NCI-H128 (cell line): Measurements from ENCODE around the gene ZP4.
"Not testable (repeated sequence)": the region's sequence is repeated elsewhere in the genome, so short reads cannot be mapped to it uniquely, and the experiment has no call there.

Experiments used
- DNase-seq: peaks from one replicate; lab custom pipeline; 2025; ENCODE audit not compliant: unreplicated experiment; lab: John Stamatoyannopoulos, UW

ZP4 gene

DNA sequence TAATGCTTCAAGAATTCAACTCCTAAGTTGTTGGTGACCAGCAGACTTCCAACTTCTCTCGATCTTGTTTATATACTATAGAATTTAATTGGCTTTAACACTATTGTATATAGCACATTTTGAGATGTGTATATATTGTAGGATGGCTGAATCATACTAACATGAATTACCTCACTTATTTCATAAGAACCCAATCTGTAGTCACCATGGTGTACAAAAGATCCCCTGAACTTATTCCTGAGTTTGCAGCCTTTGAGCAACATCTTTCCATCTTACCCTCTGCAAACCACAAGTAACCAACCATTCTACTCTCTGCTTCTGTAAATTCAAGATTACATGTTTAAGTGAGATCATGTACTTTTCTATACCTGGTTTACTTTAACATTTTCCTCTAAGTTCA is 12.3 kb downstream of the ZP4 start:
- no peak for DNase-seq

GRCh38 chr1:237877631-237878030 is 13.1 kb downstream of the ZP4 start:
- DNase-seq, result no peak

DNA sequence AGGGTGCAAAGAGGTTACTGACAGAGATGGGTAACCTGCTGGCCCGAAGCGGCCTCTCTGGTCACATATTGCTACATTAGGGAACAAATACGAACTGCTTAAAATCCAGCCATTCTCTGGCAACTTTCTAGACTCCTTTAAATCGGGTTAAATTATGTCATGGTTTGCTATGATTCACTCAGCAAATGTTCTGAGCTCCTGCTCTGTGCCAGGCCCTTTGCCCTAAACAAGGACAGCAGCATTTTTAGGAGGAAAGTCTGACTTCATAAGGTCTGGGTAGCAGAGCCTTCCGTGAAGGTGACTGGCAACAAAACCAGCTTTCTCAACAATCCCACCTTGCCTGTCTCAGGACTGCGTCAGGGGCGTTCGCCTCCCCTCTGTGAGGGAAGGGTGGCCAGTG is 15.4 kb downstream of the ZP4 start:
- DNase-seq, result no peak

DNA sequence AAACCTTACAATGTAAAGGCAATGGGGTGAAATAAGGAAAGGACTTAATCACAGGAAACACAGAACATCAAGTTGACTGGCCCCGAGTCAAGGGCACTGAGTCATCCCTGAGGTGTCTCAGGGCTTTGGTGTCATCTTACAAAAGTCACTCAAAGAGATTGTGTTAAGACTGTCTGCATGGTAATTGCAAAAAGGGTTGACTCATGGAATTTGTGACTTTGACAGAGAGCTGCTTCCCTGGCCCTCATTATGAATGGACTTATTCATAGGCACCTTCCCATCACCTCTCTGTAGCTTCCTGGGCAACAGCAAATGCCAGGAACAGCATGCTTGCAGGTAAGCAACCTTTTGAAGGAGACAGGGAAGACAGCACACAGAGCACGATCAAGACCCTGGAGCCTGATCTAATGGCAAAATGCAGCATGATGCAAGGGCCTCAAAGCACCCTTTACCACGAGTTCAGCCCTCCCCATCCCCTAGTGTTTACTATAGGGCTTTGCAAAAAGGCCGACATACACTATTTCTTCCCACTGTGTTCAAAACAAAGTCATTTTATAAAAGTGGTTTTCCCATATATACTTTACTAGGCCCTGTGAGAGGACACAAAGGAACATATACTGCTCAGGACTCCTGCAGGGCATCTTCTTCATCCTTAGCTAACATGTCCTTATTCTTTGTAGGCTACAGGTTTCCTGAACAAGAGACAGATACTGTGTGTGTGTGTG is 17.1 kb downstream of the ZP4 start:
- no peak for DNase-seq

- no peak for DNase-seq
Measured at GRCh38 chr1:237868817-237869600, 21.7 kb downstream of the ZP4 start.

DNA sequence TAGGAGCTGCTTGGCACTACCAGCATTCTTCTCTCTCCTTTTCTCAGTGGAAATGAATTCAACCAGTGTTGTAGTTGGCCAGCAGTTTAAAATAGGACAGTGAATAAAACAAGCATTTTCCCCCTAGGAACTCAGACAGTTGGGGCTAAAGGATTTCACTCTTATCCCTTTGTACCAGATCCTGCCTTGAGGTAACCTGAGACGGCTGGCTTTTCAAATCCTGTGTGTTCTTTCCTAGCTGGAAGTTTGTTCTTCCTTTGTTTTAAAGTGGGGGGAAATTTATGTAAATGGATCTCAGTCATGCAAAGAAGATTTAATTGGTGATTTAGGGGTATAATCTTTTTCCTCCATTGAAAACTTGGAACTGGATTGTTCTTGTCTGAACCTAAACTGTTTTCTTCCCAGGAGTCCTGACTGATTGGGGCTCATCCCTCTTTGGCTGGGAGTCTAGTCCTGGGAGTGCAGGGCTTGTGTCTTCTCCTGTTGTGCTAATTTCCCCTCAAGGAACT is 23.3 kb downstream of the ZP4 start:
- no peak for DNase-seq

- no peak for DNase-seq
Measured at GRCh38 chr1:237864338-237865244, 26.1 kb downstream of the ZP4 start.

DNA sequence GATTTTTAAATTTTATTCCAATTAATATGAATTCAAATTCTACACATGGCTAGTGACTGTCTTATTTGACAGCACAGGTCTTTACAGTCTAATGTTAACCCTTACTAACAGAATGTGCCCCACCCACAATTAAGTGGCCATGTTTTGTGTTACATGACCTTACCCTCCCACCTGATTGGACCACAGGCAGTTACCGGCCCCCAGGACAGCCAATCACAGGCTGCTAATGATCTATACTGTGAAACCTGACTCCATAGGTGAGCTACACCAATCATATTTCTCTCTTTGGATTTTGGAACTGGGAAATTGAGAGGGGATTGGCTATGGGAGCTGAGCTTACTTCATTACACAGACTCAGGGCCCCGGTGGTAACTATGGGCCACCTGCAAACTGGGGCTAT is 27.5 kb downstream of the ZP4 start:
- no peak for DNase-seq

- DNase-seq, result no peak
Measured at GRCh38 chr1:237861944-237862343, 28.8 kb downstream of the ZP4 start.

GRCh38 chr1:237858992-237859391 is 31.7 kb downstream of the ZP4 start:
- DNase-seq, result no peak

DNA sequence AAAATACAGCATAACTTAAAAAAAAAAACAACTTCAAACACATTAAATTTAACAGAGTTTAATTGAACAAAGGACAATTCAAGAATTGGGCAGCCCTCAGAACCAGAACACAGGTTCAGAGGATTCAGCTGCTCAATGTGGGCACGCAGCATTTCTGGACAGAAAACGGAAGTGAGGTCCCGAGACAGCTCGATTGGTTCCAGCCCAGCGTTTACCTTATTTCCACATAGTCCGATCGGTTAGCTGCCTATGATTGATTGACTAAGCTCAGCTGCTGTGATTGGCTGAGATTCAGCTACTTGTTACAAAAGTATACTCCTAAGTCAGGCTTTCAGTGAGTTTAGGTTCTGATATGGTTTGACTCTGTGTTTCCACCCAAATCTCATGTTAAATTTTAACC is 33.3 kb downstream of the ZP4 start:
- no peak for DNase-seq

- no peak for DNase-seq
Measured at GRCh38 chr1:237852342-237852741, 38.4 kb downstream of the ZP4 start.

- no peak for DNase-seq
Measured at GRCh38 chr1:237851210-237851845, 39.4 kb downstream of the ZP4 start.

DNA sequence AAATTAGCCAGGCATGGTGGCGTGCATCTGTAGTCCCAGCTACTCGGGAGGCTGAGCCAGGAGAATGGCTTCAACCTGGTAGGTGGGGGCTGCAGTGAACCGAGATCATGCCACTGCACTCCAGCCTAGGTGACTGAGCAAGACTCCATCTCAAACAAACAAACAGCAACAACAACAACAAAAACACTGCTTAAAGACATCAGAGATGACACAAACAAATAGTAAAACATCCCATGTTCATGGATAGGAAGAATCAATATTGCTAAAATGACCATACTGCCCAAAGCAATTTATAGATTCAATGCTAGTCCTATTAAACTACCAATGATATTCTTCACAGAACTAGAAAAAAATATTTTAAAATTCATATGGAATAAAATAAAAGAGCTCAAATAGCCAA is 47.2 kb downstream of the ZP4 start:
- DNase-seq, result not testable (repeated sequence)

GRCh38 chr1:237841485-237841884 is 49.2 kb downstream of the ZP4 start:
- DNase-seq, result no peak

GRCh38 chr1:237838904-237839534 is 51.7 kb downstream of the ZP4 start:
- no peak for DNase-seq

GRCh38 chr1:237838320-237838719 is 52.4 kb downstream of the ZP4 start:
- no peak for DNase-seq

DNA sequence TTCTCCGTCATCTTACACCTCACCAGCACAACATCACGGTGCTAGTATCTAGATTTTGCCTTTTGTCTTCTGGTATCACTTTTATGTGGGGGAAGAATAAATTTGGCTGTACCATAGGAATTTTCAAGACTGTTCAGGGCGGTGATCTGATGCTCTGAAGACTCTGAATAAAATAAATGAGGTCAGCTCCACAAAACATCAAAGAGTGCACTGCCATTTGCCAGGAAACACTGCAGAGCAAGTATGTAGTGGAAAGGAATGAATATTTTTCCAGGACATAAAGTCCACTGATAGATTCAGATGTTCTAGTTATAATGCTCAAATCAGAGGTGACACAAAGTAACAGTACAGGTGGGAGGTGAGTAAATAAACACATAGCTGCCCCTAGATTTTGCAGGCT is 56.3 kb downstream of the ZP4 start:
- DNase-seq, result no peak

GRCh38 chr1:237834048-237834447 is 56.7 kb downstream of the ZP4 start:
- DNase-seq, result no peak

DNA sequence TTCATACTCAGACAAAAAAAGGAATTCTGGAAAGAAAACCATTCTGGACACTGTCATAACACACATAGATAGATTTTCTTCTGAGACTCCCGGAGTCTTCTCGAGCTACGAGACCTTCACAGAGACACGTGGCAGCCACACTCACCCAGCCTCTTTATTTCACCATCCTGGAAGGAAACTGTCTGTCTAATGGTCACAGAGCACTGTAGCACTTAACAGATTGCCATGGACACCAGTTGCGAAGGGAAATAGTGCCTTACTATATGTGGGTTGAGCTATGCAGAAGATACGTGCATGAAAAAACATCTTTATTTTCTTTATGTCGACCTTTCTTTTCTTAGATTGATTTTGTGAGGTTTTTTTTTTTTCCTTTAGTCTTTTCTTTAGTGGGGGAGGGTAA is 57.9 kb downstream of the ZP4 start:
- no peak for DNase-seq
